GM12878 (cell line): Measurements from ENCODE around the gene RRBP1. TPM values are rescaled to one million over a fixed set of nuclear protein-coding genes. Genes with fewer than 3 reads are reported as not detected.

Experiments
- ATAC-seq: fragments of 200-7000 bp; cut with Tn5 transposase; 3 replicates; pipeline ENCODE4 v1.9.1; 2020; ENCODE audit warnings: mild to moderate bottlenecking, moderate library complexity
- BruUV-seq: library from RNA; stranded (reverse); fragments of 400-500 nt; replicated peaks from 2 replicates; lab custom pipeline; 2021; lab: Mats Ljungman, UMichigan
- CTCF ChIA-PET: fragments of 300-600 bp; sonication (Branson Sonifier 250); formaldehyde crosslinking; extraction: SDS; loops from one replicate; lab custom pipeline; 2021; ENCODE audit warnings: inconsistent platforms; lab: Yijun Ruan, JAX
- POLR2A ChIA-PET: fragments of 350-600 bp; formaldehyde crosslinking; extraction: SDS; loops from one replicate; lab custom pipeline; 2021; ENCODE audit warnings: inconsistent platforms; lab: Charles Lee
- RAD21 ChIA-PET: fragments of 300-600 bp; sonication (Branson Sonifier 250); formaldehyde crosslinking; loops from one replicate; lab custom pipeline; 2023; ENCODE audit warnings: antibody characterized with exemption; ENCODE audit not compliant: unreplicated experiment; lab: Charles Lee
- SMC1A ChIA-PET: fragments of 300-600 bp; sonication (Branson Sonifier 250); formaldehyde crosslinking; loops from one replicate; lab custom pipeline; 2023; ENCODE audit not compliant: unreplicated experiment, uncharacterized antibody; lab: Charles Lee
- DNase-seq: peaks from one replicate; pipeline ENCODE4 v3.0.0-alpha.2; 2011; ENCODE audit warnings: low read depth, low spot score
- FAIRE-seq: peaks from 3 replicates; lab custom pipeline; 2011; peaks lifted over from hg19 to GRCh38; lab: Jason Lieb, UNC
- H2AFZ ChIP-seq: 2 replicates; pipeline ENCODE4 v1.6.0; 2011; ENCODE audit warnings: low read depth, low read length, control low read depth; ENCODE audit not compliant: control insufficient read depth
- H3K27ac ChIP-seq: 2 replicates; pipeline ENCODE4 v1.5.1; 2011; ENCODE audit warnings: control low read depth; ENCODE audit not compliant: control insufficient read depth, insufficient read depth
- H3K27me3 ChIP-seq, 2 experiments: replicated peaks in 1 of 2; 2 replicates each; pipeline versions ENCODE4 v1.6.0 to v1.6.1; 2011; ENCODE audit warnings: low read length in 1 of 2; ENCODE audit not compliant: control insufficient read depth in 2 of 2, insufficient read depth in 2 of 2
- H3K36me3 ChIP-seq, 2 experiments: 2 replicates each; pipeline ENCODE4 v1.5.1; 2011; ENCODE audit warnings: low read length in 1 of 2; ENCODE audit not compliant: control insufficient read depth in 2 of 2, insufficient read depth in 2 of 2
- H3K4me1 ChIP-seq: 2 replicates; pipeline ENCODE4 v1.6.1; 2011; ENCODE audit warnings: mild to moderate bottlenecking, low read length, moderate library complexity, mixed read lengths; ENCODE audit not compliant: control insufficient read depth, insufficient read depth
- H3K4me2 ChIP-seq: 2 replicates; pipeline ENCODE4 v1.6.0; 2011; ENCODE audit warnings: control low read depth; ENCODE audit not compliant: control insufficient read depth, insufficient read depth
- H3K4me3 ChIP-seq: fragments of 200-600 bp; sonication (generic); 2 replicates; pipeline ENCODE4 v1.5.1; 2016
- H3K79me2 ChIP-seq: 2 replicates; pipeline ENCODE4 v1.6.0; 2011; ENCODE audit warnings: low read length; ENCODE audit not compliant: control insufficient read depth, insufficient read depth
- H3K9ac ChIP-seq: 2 replicates; pipeline ENCODE4 v1.8.0; 2011; ENCODE audit warnings: low read length, control low read depth, mixed read lengths; ENCODE audit not compliant: control insufficient read depth, insufficient read depth
- H3K9me3 ChIP-seq: replicated peaks from 3 replicates; pipeline ENCODE4 v1.5.1; 2011; ENCODE audit warnings: mild to moderate bottlenecking, low read length; ENCODE audit not compliant: control insufficient read depth, insufficient read depth
- H4K20me1 ChIP-seq: 2 replicates; pipeline ENCODE4 v1.6.0; 2011; ENCODE audit not compliant: control insufficient read depth, insufficient read depth
- CBX5 ChIP-seq: sonication (generic); IDR thresholded peaks from 2 replicates; pipeline ENCODE4 v1.6.1; 2016; ENCODE audit warnings: low read depth, moderate library complexity, mild to moderate bottlenecking, inconsistent platforms
- CREB1 ChIP-seq: IDR thresholded peaks from 2 replicates; pipeline ENCODE4 v1.6.1; 2012; ENCODE audit warnings: low read depth, mild to moderate bottlenecking, inconsistent platforms
- IKZF1 ChIP-seq: fragments of 450-650 bp; conservative IDR thresholded peaks from 2 replicates; pipeline ENCODE4 v1.6.1; 2017; ENCODE audit warnings: antibody characterized with exemption, mild to moderate bottlenecking
- KAT2A ChIP-seq: conservative IDR thresholded peaks from 2 replicates; pipeline ENCODE4 v1.6.1; 2011; ENCODE audit warnings: low read depth, low read length; ENCODE audit not compliant: control insufficient read depth
- RBBP5 ChIP-seq: fragments of 200-600 bp; sonication (generic); conservative IDR thresholded peaks from 2 replicates; pipeline ENCODE4 v1.6.1; 2016
- SPI1 ChIP-seq: IDR thresholded peaks from 2 replicates; pipeline ENCODE4 v1.6.1; 2011; ENCODE audit warnings: low read depth, mild to moderate bottlenecking, low read length, moderate library complexity, borderline replicate concordance; ENCODE audit not compliant: insufficient read depth
- STAT1 ChIP-seq: fragments of 450-650 bp; conservative IDR thresholded peaks from 2 replicates; pipeline ENCODE4 v1.6.1; 2014; ENCODE audit warnings: antibody characterized with exemption, mild to moderate bottlenecking
- WRNIP1 ChIP-seq: IDR thresholded peaks from 2 replicates; pipeline ENCODE4 v1.6.1; 2011; ENCODE audit warnings: low read depth, low read length, improper control_type of control experiment, borderline replicate concordance
- YBX1 ChIP-seq: fragments of 450-650 bp; IDR thresholded peaks from 2 replicates; pipeline ENCODE4 v1.6.1; 2016; ENCODE audit warnings: antibody characterized with exemption
- ZNF24 ChIP-seq: fragments of 450-650 bp; IDR thresholded peaks from 2 replicates; pipeline ENCODE4 v1.6.1; 2017; ENCODE audit warnings: antibody characterized with exemption, mild to moderate bottlenecking
- ZSCAN29 ChIP-seq: fragments of 450-650 bp; IDR thresholded peaks from 2 replicates; pipeline ENCODE4 v1.6.1; 2017; ENCODE audit warnings: mild to moderate bottlenecking, moderate library complexity
- ZZZ3 ChIP-seq: IDR thresholded peaks from 2 replicates; pipeline ENCODE4 v1.6.1; 2011; ENCODE audit warnings: low read depth; ENCODE audit not compliant: control insufficient read depth, insufficient read length
- WGBS: methylation state at CpG from one replicate; pipeline ENCODE4 v1.1.6; 2016; ENCODE audit warnings: low lambda C conversion rate; ENCODE audit not compliant: insufficient replicate concordance, insufficient coverage; ENCODE audit errors: missing lambda C conversion rate; 5-methylcytosine and 5-hydroxymethylcytosine counted together
- in situ Hi-C: fragments of 300-500 bp; cut with MboI; formaldehyde crosslinking; loops from 9 replicates; pipeline ENCODE4 v1.14.3; 2018; ENCODE audit warnings: mixed read lengths
- intact Hi-C: fragments of 100-400 bp; cut with micrococcal nuclease; formaldehyde crosslinking; loops from one replicate; pipeline ENCODE4 v1.14.2; 2022; ENCODE audit not compliant: unreplicated experiment
- polyA plus RNA-seq, 11 experiments: library from polyadenylated mRNA; depleted of rRNA in 4 of 11; unstranded in 6 of 11; stranded (reverse) in 5 of 11; fragments of >200 nt; fragmentation: Nextera tagmentation in 4 of 11; fragmentation: Illumina TruSeq in 1 of 11; extraction: Ambion mirVana in 4 of 11; extraction: Trizol in 1 of 11; gene quantifications; 1 replicate in 1 of 11; 2 replicates in 10 of 11; pipeline versions ENCODE4 v1.2.1 to v1.2.3, GENCODE V29; 2011 to 2016; ENCODE audit warnings: inconsistent platforms in 2 of 11, missing spikeins in 2 of 11, low read depth in 1 of 11
- total RNA-seq, 4 experiments: library from RNA; depleted of rRNA in 3 of 4; stranded (reverse); fragments of >200 nt in 3 of 4; fragmentation: Illumina TruSeq in 1 of 4; extraction: Trizol in 1 of 4; gene quantifications; 2 replicates each; pipeline versions ENCODE4 v1.2.1 to v1.2.3, GENCODE V29; 2013 to 2021
- TF ChIP-seq, protein P1 (sequence below): IDR thresholded peaks from 2 replicates; pipeline ENCODE4 v1.6.1; 2011; ENCODE audit warnings: mild to moderate bottlenecking, low read depth, low read length, moderate library complexity; ENCODE audit not compliant: insufficient replicate concordance
- TF ChIP-seq, protein P2 (sequence below): fragments of 450-650 bp; conservative IDR thresholded peaks from 2 replicates; pipeline ENCODE4 v1.6.1; 2017; ENCODE audit warnings: mild to moderate bottlenecking, moderate library complexity

Gene RRBP1
- total and polyA plus RNA-seq, 10 of the 15 experiments (the other 5 are each of a cell fraction or from before 2014, with no cell fraction given): 1.2 to 57.4 (median 24.6) TPM

DNA sequence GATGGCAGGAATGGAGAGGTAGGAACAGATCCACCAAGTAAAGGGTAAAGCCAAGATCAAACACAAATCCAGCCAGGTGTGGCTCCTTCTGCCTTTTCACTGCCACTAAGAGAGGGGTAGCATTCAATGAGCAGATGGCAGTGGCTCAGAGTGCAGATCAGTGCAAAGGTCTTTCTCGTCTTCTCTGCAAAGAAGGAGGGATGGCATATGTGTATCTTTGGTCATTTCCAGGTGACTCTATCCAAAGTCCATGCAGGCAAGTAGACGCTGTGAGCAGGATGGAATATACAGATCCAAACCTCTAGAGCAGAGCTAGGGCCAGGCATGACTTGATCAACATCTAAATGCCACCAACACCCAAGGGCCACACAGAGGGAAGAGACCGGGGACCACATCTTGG, 24.6 kb upstream of the RRBP1 start:
- RAD21 ChIA-PET: no interaction called here
- intact Hi-C loops: no loop called here
- no peaks in the 10 kb centered on the region for H3K36me3 ChIP-seq
- FAIRE-seq (no peak), ATAC-seq (no peak), DNase-seq (no peak)
- H3K9me3 ChIP-seq: no peaks in the 10 kb centered on the region
- H2AFZ ChIP-seq: no peak overlapping the region
- H3K4me2 ChIP-seq: no peak overlapping the region
- H3K9ac ChIP-seq: no peak overlapping the region
- TF ChIP-seq WRNIP1 (no peak), ZSCAN29 (no peak), ZZZ3 (no peak), ZNF24 (no peak), IKZF1 (no peak), STAT1 (no peak), RBBP5 (no peak), SPI1 (no peak), KAT2A (no peak)
- POLR2A ChIA-PET: no interaction called here
- no peaks in the 10 kb centered on the region for H3K79me2 ChIP-seq
- H3K4me3 ChIP-seq: no peak overlapping the region
- H4K20me1 ChIP-seq: no peaks in the 10 kb centered on the region
- no peak overlapping the region for H3K27ac ChIP-seq
- SMC1A ChIA-PET: interaction anchor here (1.4 kb wide), 1 partner anchor 11 kb away, joined by 3 read pairs; no protein-coding TSS in a partner anchor
- 65% methylated on average over 3 of the region's 3 CpGs for WGBS
- in situ Hi-C loops: no loop called here
- CTCF ChIA-PET: interaction anchor here (0.7 kb wide), 1 partner anchor 24 kb away, joined by 3 read pairs; no protein-coding TSS in a partner anchor
- H3K27me3 ChIP-seq: no peaks in the 10 kb centered on the region; a peak in 2 of 4 replicates
- no peaks in the 10 kb centered on the region for H3K4me1 ChIP-seq
- BruUV-seq: no TSS peak

DNA sequence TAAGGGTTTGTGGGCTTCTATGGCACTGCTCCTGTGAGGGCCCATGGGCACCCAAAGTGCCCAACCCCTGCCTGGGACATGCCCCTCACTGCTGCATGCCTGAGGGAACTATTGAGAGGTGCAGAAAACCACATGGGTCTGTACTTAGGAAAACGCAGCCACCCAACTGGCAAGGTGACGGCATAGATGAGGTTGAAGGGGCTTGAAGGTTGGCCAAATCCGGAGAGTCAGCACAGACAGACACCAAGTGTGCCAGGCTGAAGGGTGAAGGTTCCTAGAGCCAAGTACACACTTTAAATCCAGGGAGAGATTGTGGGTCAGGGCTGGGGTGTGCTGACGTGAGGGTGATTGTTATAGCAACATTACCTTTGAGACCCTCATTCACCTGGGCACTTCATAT, 23.9 kb upstream of the RRBP1 start:
- in situ Hi-C loops: no loop called here

More for the DNA sequence above, 23.9 kb upstream of the RRBP1 start:
- Histone ChIP-seq H2AFZ (no peak overlapping the region), H3K79me2 (no peaks in the 10 kb centered on the region), H4K20me1 (no peaks in the 10 kb centered on the region), H3K4me3 (no peak overlapping the region), H3K9me3 (no peaks in the 10 kb centered on the region), H3K27me3 (no peaks in the 10 kb centered on the region; a peak in 2 of 4 replicates), H3K36me3 (no peaks in the 10 kb centered on the region), H3K4me2 (no peak overlapping the region), H3K27ac (no peak overlapping the region), H3K9ac (no peak overlapping the region), H3K4me1 (no peaks in the 10 kb centered on the region)
- DNase-seq (no peak), ATAC-seq (no peak), FAIRE-seq (no peak)
- intact Hi-C loops: no loop called here
- ChIA-PET CTCF (interaction anchor here (0.7 kb wide), 1 partner anchor 23 kb away, joined by 3 read pairs; no protein-coding TSS in a partner anchor), SMC1A (interaction anchor here (1.4 kb wide), 1 partner anchor 11 kb away, joined by 3 read pairs; no protein-coding TSS in a partner anchor), POLR2A (no interaction called here), RAD21 (no interaction called here)
- TF ChIP-seq CBX5 (no peak), CREB1 (no peak), YBX1 (no peak)
- TF ChIP-seq, protein P1, sequence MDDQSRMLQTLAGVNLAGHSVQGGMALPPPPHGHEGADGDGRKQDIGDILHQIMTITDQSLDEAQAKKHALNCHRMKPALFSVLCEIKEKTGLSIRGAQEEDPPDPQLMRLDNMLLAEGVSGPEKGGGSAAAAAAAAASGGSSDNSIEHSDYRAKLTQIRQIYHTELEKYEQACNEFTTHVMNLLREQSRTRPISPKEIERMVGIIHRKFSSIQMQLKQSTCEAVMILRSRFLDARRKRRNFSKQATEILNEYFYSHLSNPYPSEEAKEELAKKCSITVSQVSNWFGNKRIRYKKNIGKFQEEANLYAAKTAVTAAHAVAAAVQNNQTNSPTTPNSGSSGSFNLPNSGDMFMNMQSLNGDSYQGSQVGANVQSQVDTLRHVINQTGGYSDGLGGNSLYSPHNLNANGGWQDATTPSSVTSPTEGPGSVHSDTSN: no peak
- TF ChIP-seq, protein P2, sequence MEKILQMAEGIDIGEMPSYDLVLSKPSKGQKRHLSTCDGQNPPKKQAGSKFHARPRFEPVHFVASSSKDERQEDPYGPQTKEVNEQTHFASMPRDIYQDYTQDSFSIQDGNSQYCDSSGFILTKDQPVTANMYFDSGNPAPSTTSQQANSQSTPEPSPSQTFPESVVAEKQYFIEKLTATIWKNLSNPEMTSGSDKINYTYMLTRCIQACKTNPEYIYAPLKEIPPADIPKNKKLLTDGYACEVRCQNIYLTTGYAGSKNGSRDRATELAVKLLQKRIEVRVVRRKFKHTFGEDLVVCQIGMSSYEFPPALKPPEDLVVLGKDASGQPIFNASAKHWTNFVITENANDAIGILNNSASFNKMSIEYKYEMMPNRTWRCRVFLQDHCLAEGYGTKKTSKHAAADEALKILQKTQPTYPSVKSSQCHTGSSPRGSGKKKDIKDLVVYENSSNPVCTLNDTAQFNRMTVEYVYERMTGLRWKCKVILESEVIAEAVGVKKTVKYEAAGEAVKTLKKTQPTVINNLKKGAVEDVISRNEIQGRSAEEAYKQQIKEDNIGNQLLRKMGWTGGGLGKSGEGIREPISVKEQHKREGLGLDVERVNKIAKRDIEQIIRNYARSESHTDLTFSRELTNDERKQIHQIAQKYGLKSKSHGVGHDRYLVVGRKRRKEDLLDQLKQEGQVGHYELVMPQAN: no peak
- WGBS: 50% methylated on average over 4 of the region's 4 CpGs
- BruUV-seq: no TSS peak
